Endothelial cell of umbilical vein (primary cell): Measurements from ENCODE around the gene ZNF385C. TPM values are rescaled to one million over a fixed set of nuclear protein-coding genes. Genes with fewer than 3 reads are reported as not detected.
A peak's percentile ranks its signal among the peaks of the same experiment; 100 is the strongest.

ENCODE experiments used
- Bru-seq: library from RNA; stranded (reverse); fragments of 400-500 nt; gene quantifications from one replicate; lab custom pipeline; 2021; lab: Mats Ljungman, UMichigan
- BruChase-seq, 2 experiments: library from RNA; stranded (reverse); fragments of 400-500 nt; gene quantifications; one replicate each; lab custom pipeline; 2021; lab: Mats Ljungman, UMichigan
- BruUV-seq: library from RNA; stranded (reverse); fragments of 400-500 nt; replicated peaks from 2 replicates; lab custom pipeline; 2021; lab: Mats Ljungman, UMichigan
- CTCF ChIA-PET: fragments of 300-600, 350-600 bp; sonication (Branson Sonifier 250); formaldehyde crosslinking; loops from one replicate; lab custom pipeline; 2021; ENCODE audit warnings: antibody characterized with exemption, inconsistent platforms; lab: Charles Lee
- POLR2A ChIA-PET: fragments of 300-600, 350-600 bp; sonication (Branson Sonifier 250); formaldehyde crosslinking; loops from one replicate; lab custom pipeline; 2021; ENCODE audit warnings: antibody characterized with exemption, inconsistent platforms; lab: Charles Lee
- DNase-seq: peaks from one replicate; pipeline ENCODE4 v3.0.0-alpha.2; 2011; ENCODE audit warnings: low read depth, low spot score
- FAIRE-seq: peaks from 2 replicates; lab custom pipeline; 2011; peaks lifted over from hg19 to GRCh38; lab: Jason Lieb, UNC
- H2AFZ ChIP-seq: 2 replicates; pipeline ENCODE4 v1.6.0; 2012; ENCODE audit warnings: low read depth, low read length, control low read depth, inconsistent platforms
- H3K27ac ChIP-seq: 2 replicates; pipeline ENCODE4 v1.5.1; 2011; ENCODE audit warnings: low read depth, mild to moderate bottlenecking, control low read depth, low read length, moderate library complexity; ENCODE audit not compliant: insufficient read depth
- H3K27me3 ChIP-seq, 2 experiments: 2 replicates each; pipeline versions ENCODE4 v1.6.0 to v1.6.1; 2011; ENCODE audit warnings: low read length in 2 of 2, mixed read lengths in 1 of 2; ENCODE audit not compliant: control insufficient read depth in 2 of 2, insufficient read depth in 2 of 2
- H3K36me3 ChIP-seq, 2 experiments: 2 replicates in 1 of 2; 3 replicates in 1 of 2; pipeline ENCODE4 v1.5.1; 2011; ENCODE audit warnings: low read length in 2 of 2, mild to moderate bottlenecking in 1 of 2, moderate library complexity in 1 of 2; ENCODE audit not compliant: control insufficient read depth in 2 of 2, insufficient read depth in 2 of 2; ENCODE audit errors: extremely low read depth in 1 of 2
- H3K4me1 ChIP-seq: 3 replicates; pipeline ENCODE4 v1.5.1; 2011; ENCODE audit warnings: mild to moderate bottlenecking, low read length; ENCODE audit not compliant: control insufficient read depth, insufficient read depth; ENCODE audit errors: extremely low read depth
- H3K4me2 ChIP-seq: 2 replicates; pipeline ENCODE4 v1.6.1; 2011; ENCODE audit warnings: low read length, control low read depth, mixed read lengths; ENCODE audit not compliant: insufficient read depth
- H3K4me3 ChIP-seq, 3 experiments: fragments of 200-600 bp in 1 of 3; sonication (generic), shearing (Covaris generic) in 1 of 3; replicated peaks in 1 of 3; 2 replicates each; pipeline ENCODE4 v1.5.1; 2011 to 2016; ENCODE audit warnings: control low read depth in 3 of 3, low read length in 3 of 3, mild to moderate bottlenecking in 2 of 3, inconsistent platforms in 1 of 3, low read depth in 1 of 3, moderate library complexity in 1 of 3; ENCODE audit not compliant: insufficient read depth in 1 of 3
- H3K79me2 ChIP-seq: 2 replicates; pipeline ENCODE4 v1.6.0; 2012; ENCODE audit warnings: low read length, inconsistent platforms; ENCODE audit not compliant: control insufficient read depth, insufficient read depth
- H3K9ac ChIP-seq: replicated peaks from 2 replicates; pipeline ENCODE3; 2011; ENCODE audit warnings: low read length, control low read depth; ENCODE audit not compliant: insufficient read depth; ENCODE audit errors: extremely low read depth
- H3K9me1 ChIP-seq: replicated peaks from 3 replicates; pipeline ENCODE4 v1.6.0; 2011; ENCODE audit warnings: mild to moderate bottlenecking, low read length; ENCODE audit not compliant: control insufficient read depth, insufficient read depth; ENCODE audit errors: extremely low read depth
- H3K9me3 ChIP-seq: replicated peaks from 2 replicates; pipeline ENCODE4 v1.5.1; 2012; ENCODE audit warnings: low read length, inconsistent platforms; ENCODE audit not compliant: control insufficient read depth, insufficient read depth
- H4K20me1 ChIP-seq: replicated peaks from 2 replicates; pipeline ENCODE3; 2011; ENCODE audit warnings: mild to moderate bottlenecking, low read length; ENCODE audit not compliant: control insufficient read depth, insufficient read depth; ENCODE audit errors: extremely low read depth
- CTCF ChIP-seq, 2 donors: IDR thresholded peaks; 1 replicate in 1 of 2; 2 replicates in 1 of 2; pipeline ENCODE4 v1.5.1; 2011; ENCODE audit warnings: low read length in 2 of 2, mild to moderate bottlenecking in 2 of 2, moderate library complexity in 2 of 2, control low read depth in 1 of 2, inconsistent platforms in 1 of 2, low read depth in 1 of 2; ENCODE audit not compliant: insufficient read depth in 1 of 2; ENCODE audit errors: extremely low read depth in 1 of 2
- EZH2 ChIP-seq: IDR thresholded peaks from 2 replicates; pipeline ENCODE4 v1.6.1; 2012; ENCODE audit warnings: borderline replicate concordance, low read depth, mild to moderate bottlenecking, moderate library complexity, low read length, inconsistent platforms; ENCODE audit not compliant: severe bottlenecking
- JUN ChIP-seq: IDR thresholded peaks from 2 replicates; pipeline ENCODE4 v1.6.1; 2011; ENCODE audit warnings: borderline replicate concordance, low read depth; ENCODE audit not compliant: insufficient read length, insufficient read depth
- dilution Hi-C: fragments of 300-500 bp; cut with MboI; formaldehyde crosslinking; loops from one replicate; pipeline ENCODE4 v1.15.0; 2019; ENCODE audit warnings: low sequenced_read_pairs; ENCODE audit not compliant: extremely low pct_ligation_motif_present
- intact Hi-C: fragments of 100-400 bp; cut with micrococcal nuclease; formaldehyde crosslinking; loops from one replicate; pipeline ENCODE4 v1.10.0; 2022
- long read RNA-seq: library from polyadenylated mRNA; stranded (forward); transcript quantifications from one replicate; pipeline ENCODE4 v2.0.0, GENCODE V29; 2021
- polyA minus RNA-seq, 3 experiments: library from RNA; depleted of rRNA, polyadenylated mRNA; stranded (reverse); fragments of >200 nt; gene quantifications; 1 replicate in 1 of 3; 2 replicates in 2 of 3; pipeline ENCODE4 v1.2.3, GENCODE V29; 2011
- polyA plus RNA-seq, 4 experiments: library from polyadenylated mRNA; depleted of rRNA in 3 of 4; stranded (reverse) in 3 of 4; unstranded in 1 of 4; fragments of >200 nt; gene quantifications; 2 replicates each; pipeline versions ENCODE4 v1.2.1 to v1.2.3, GENCODE V29; 2011 to 2012; ENCODE audit warnings: missing spikeins in 1 of 4
- total RNA-seq: library from RNA; stranded (reverse); gene quantifications from 2 replicates; pipeline ENCODE4 v1.2.3, GENCODE V29; 2021

ZNF385C gene
- not detected in 2 replicates for total RNA-seq
- polyA plus RNA-seq = 0.07 TPM in 1 of 2 replicates, not detected in the other
- 0.04 and 0.05 TPM in 2 replicates for polyA plus RNA-seq (2011; cell fraction: cytosol; rRNA removed)
- 0.05 TPM in 1 of 2 replicates, not detected in the other for polyA plus RNA-seq (2011; cell fraction: nucleus; rRNA removed)
- not detected in 2 replicates for polyA plus RNA-seq (2012)
- 0.13 TPM in 1 of 2 replicates, not detected in the other for polyA minus RNA-seq
- polyA minus RNA-seq (2011; cell fraction: cytosol; rRNA and poly(A)+ RNA removed) = not detected
- not detected in 2 replicates for polyA minus RNA-seq (2011; cell fraction: nucleus; rRNA and poly(A)+ RNA removed)
- Bru-seq, nascent RNA = percentile 1 among the genes with signal in this experiment
- not detected for BruChase-seq, experiment 1, labeled RNA remaining after a 6-hour chase
- percentile 1 among the genes with signal in this experiment for BruChase-seq, experiment 2, labeled RNA remaining after a 2-hour chase
- long read RNA-seq = 0 reads

GRCh38 chr17:42097691-42098631 lies at the start of gene ZNF385C:
ZNF385C (minus strand) TSS chr17:42098473; CDS start chr17:42063056, 35,417 bp downstream.
- H4K20me1 ChIP-seq = no peaks in the 10 kb centered on the region
- peak within 1 kb of the TSS; percentile 61 for H2AFZ ChIP-seq
- dilution Hi-C loops (no loop called here), intact Hi-C loops (no loop called here)
- peaks cover 5% of the 10 kb centered on the region for H3K4me1 ChIP-seq
- POLR2A ChIA-PET = no interaction called here
- TF ChIP-seq EZH2 = peak; percentile 48
- TF ChIP-seq CTCF (IDR thresholded peaks at IDR 0.05; ENCODE audit: extremely low read depth in 1 of 2, insufficient read depth in 1 of 2, low read depth in 1 of 2, low read length in 2 of 2) = no peak
- TF ChIP-seq JUN = no peak
- H3K27me3 ChIP-seq = peaks cover 14 to 20% of the 10 kb centered on the region in 2 experiments
- no peaks in the 10 kb centered on the region for H3K36me3 ChIP-seq
- BruUV-seq = no TSS peak
- DNase-seq (no peak), FAIRE-seq (no peak)
- H3K27ac ChIP-seq = no peak within 1 kb of the TSS
- H3K4me2 ChIP-seq = no peak within 1 kb of the TSS
- H3K9me3 ChIP-seq = no peaks in the 10 kb centered on the region
- no peak within 1 kb of the TSS for H3K9ac ChIP-seq
- no peaks in the 10 kb centered on the region for H3K9me1 ChIP-seq
- no peaks in the 10 kb centered on the region for H3K79me2 ChIP-seq
- H3K4me3 ChIP-seq = no peak within 1 kb of the TSS
- CTCF ChIA-PET = interaction anchor here (1.0 to 2.3 kb wide), 6 partner anchors 30 to 135 kb away, joined by 3 to 8 read pairs (median 6); partner anchors contain the start of gene NKIRAS2
